H1 (cell line): ENCODE results near the gene MFNG. TPM values are rescaled to one million over a fixed set of nuclear protein-coding genes. Genes with fewer than 3 reads are reported as not detected.

Experiments
- CTCF ChIA-PET: fragments of 300-600 bp; sonication (Branson Sonifier 250); formaldehyde crosslinking; loops from one replicate; lab custom pipeline; 2021; ENCODE audit not compliant: partially characterized antibody; lab: Charles Lee
- POLR2A ChIA-PET: fragments of 300-600 bp; sonication (Branson Sonifier 250); formaldehyde crosslinking; loops from one replicate; lab custom pipeline; 2021; ENCODE audit warnings: inconsistent platforms; ENCODE audit not compliant: partially characterized antibody; lab: Charles Lee
- DNase-seq, 2 experiments: peaks; one replicate each; pipeline versions ENCODE4 v3.0.0 to v3.0.0-alpha.2; 2010 to 2022; ENCODE audit warnings: low spot score in 2 of 2, low read depth in 1 of 2, mixed read lengths in 1 of 2
- FAIRE-seq: peaks from 2 replicates; lab custom pipeline; 2011; peaks lifted over from hg19 to GRCh38; lab: Jason Lieb, UNC
- H2AFZ ChIP-seq: 2 replicates; pipeline ENCODE4 v1.8.1; 2012; ENCODE audit warnings: low read length, inconsistent platforms
- H2AK5ac ChIP-seq: 2 replicates; pipeline ENCODE4 v1.6.1; 2013; ENCODE audit warnings: low read depth, low read length
- H2BK120ac ChIP-seq: replicated peaks from 2 replicates; pipeline ENCODE3; 2013; ENCODE audit warnings: low read depth, low read length, inconsistent platforms
- H2BK12ac ChIP-seq: 2 replicates; pipeline ENCODE4 v1.6.1; 2013; ENCODE audit warnings: low read depth, low read length
- H2BK15ac ChIP-seq: 2 replicates; pipeline ENCODE4 v1.6.1; 2013; ENCODE audit warnings: low read length
- H2BK20ac ChIP-seq: 2 replicates; pipeline ENCODE4 v1.6.1; 2013; ENCODE audit warnings: low read length
- H2BK5ac ChIP-seq: 2 replicates; pipeline ENCODE4 v1.6.1; 2013; ENCODE audit warnings: low read depth, low read length
- H3K14ac ChIP-seq: 2 replicates; pipeline ENCODE4 v1.6.1; 2013; ENCODE audit warnings: inconsistent platforms; ENCODE audit not compliant: insufficient read length
- H3K18ac ChIP-seq: 2 replicates; pipeline ENCODE4 v1.6.1; 2013; ENCODE audit warnings: low read length; ENCODE audit errors: extremely low read depth
- H3K23ac ChIP-seq: 2 replicates; pipeline ENCODE4 v1.6.1; 2013; ENCODE audit warnings: inconsistent platforms; ENCODE audit not compliant: insufficient read length
- H3K23me2 ChIP-seq: 2 replicates; pipeline ENCODE4 v1.6.1; 2013; ENCODE audit warnings: low read depth, low read length
- H3K27ac ChIP-seq: 2 replicates; pipeline ENCODE4 v1.6.1; 2011; ENCODE audit warnings: low read depth, low read length, inconsistent platforms
- H3K27me3 ChIP-seq, 4 experiments: replicated peaks in 1 of 4; 1 replicate in 1 of 4; 2 replicates in 3 of 4; pipeline versions ENCODE4 v1.6.1 to v1.8.1; 2011 to 2013; ENCODE audit warnings: low read length in 3 of 4, mild to moderate bottlenecking in 3 of 4, inconsistent platforms in 2 of 4, mixed read lengths in 2 of 4, moderate library complexity in 1 of 4; ENCODE audit not compliant: control insufficient read depth in 3 of 4, insufficient read depth in 3 of 4; ENCODE audit errors: extremely low read depth in 1 of 4
- H3K36me3 ChIP-seq, 4 experiments: 2 replicates each; pipeline versions ENCODE4 v1.6.1 to v1.8.1; 2011 to 2013; ENCODE audit warnings: mild to moderate bottlenecking in 4 of 4, low read length in 3 of 4, moderate library complexity in 2 of 4, control low read depth in 1 of 4, inconsistent platforms in 1 of 4; ENCODE audit not compliant: insufficient read depth in 4 of 4, control insufficient read depth in 2 of 4
- H3K4ac ChIP-seq: replicated peaks from 2 replicates; pipeline ENCODE3; 2013; ENCODE audit warnings: low read length, low read depth, mixed read lengths, inconsistent platforms; ENCODE audit not compliant: insufficient read length
- H3K4me1 ChIP-seq, 4 experiments: replicated peaks in 1 of 4; 1 replicate in 1 of 4; 2 replicates in 3 of 4; pipeline versions ENCODE4 v1.6.1 to v1.8.1; 2011 to 2013; ENCODE audit warnings: low read length in 3 of 4, inconsistent platforms in 2 of 4, mixed read lengths in 1 of 4; ENCODE audit not compliant: insufficient read depth in 4 of 4, control insufficient read depth in 3 of 4
- H3K4me2 ChIP-seq, 2 experiments: 2 replicates each; pipeline versions ENCODE4 v1.6.1 to v1.8.1; 2011 to 2013; ENCODE audit warnings: low read depth in 2 of 2, low read length in 2 of 2, control low read depth in 1 of 2, inconsistent platforms in 1 of 2, mild to moderate bottlenecking in 1 of 2; ENCODE audit not compliant: insufficient read depth in 1 of 2
- H3K4me3 ChIP-seq, 4 experiments: fragments of 200-600, 300-600 bp in 1 of 4; sonication (generic), shearing (Covaris generic), sonication (Bioruptor Twin) in 1 of 4; 2 replicates each; pipeline versions ENCODE4 v1.5.1 to v1.8.1; 2011 to 2016; ENCODE audit warnings: low read length in 4 of 4, low read depth in 3 of 4, control low read depth in 2 of 4, inconsistent platforms in 2 of 4, mild to moderate bottlenecking in 2 of 4, mixed read lengths in 1 of 4, moderate library complexity in 1 of 4; ENCODE audit not compliant: insufficient read depth in 2 of 4; ENCODE audit errors: extremely low read depth in 1 of 4
- H3K56ac ChIP-seq: replicated peaks from 2 replicates; pipeline ENCODE3; 2013; ENCODE audit warnings: low read depth, mild to moderate bottlenecking, mixed read lengths, low read length, inconsistent platforms; ENCODE audit not compliant: insufficient read length
- H3K79me1 ChIP-seq: 2 replicates; pipeline ENCODE4 v1.6.1; 2013; ENCODE audit warnings: low read depth, low read length, control low read depth
- H3K79me2 ChIP-seq, 2 experiments: 2 replicates each; pipeline versions ENCODE4 v1.6.1 to v1.8.1; 2012 to 2013; ENCODE audit warnings: low read length in 2 of 2, mild to moderate bottlenecking in 2 of 2, inconsistent platforms in 1 of 2; ENCODE audit not compliant: insufficient read depth in 2 of 2, control insufficient read depth in 1 of 2
- H3K9ac ChIP-seq, 4 experiments: replicated peaks in 1 of 4; 1 replicate in 1 of 4; 2 replicates in 3 of 4; pipeline versions ENCODE4 v1.6.1 to v1.8.1; 2011 to 2013; ENCODE audit warnings: low read depth in 3 of 4, low read length in 3 of 4, control low read depth in 2 of 4, mild to moderate bottlenecking in 2 of 4, moderate library complexity in 2 of 4, inconsistent platforms in 1 of 4; ENCODE audit errors: extremely low read depth in 1 of 4
- H3K9me3 ChIP-seq, 2 experiments: 2 replicates each; pipeline versions ENCODE4 v1.6.1 to v1.8.1; 2012 to 2013; ENCODE audit warnings: mild to moderate bottlenecking in 2 of 2, moderate library complexity in 2 of 2, control low read depth in 1 of 2, inconsistent platforms in 1 of 2, low read depth in 1 of 2, low read length in 1 of 2, mixed read lengths in 1 of 2; ENCODE audit not compliant: insufficient read depth in 2 of 2
- H4K20me1 ChIP-seq, 2 experiments: replicated peaks in 1 of 2; 2 replicates each; pipeline versions ENCODE3 to v1.8.1; 2011 to 2013; ENCODE audit warnings: inconsistent platforms in 2 of 2, low read length in 2 of 2, mild to moderate bottlenecking in 1 of 2; ENCODE audit not compliant: insufficient read depth in 2 of 2, control insufficient read depth in 1 of 2
- H4K5ac ChIP-seq: 2 replicates; pipeline ENCODE4 v1.6.1; 2013; ENCODE audit warnings: low read length, low read depth, mixed read lengths, inconsistent platforms; ENCODE audit not compliant: insufficient read length
- H4K8ac ChIP-seq: 2 replicates; pipeline ENCODE4 v1.8.0; 2013; ENCODE audit warnings: mild to moderate bottlenecking, moderate library complexity, low read length, inconsistent platforms; ENCODE audit not compliant: insufficient read depth; ENCODE audit errors: extremely low read depth
- H4K91ac ChIP-seq: replicated peaks from 2 replicates; pipeline ENCODE3; 2013; ENCODE audit warnings: low read length, mixed read lengths, inconsistent platforms; ENCODE audit not compliant: insufficient read length
- SIN3A ChIP-seq, 2 experiments: IDR thresholded peaks in 1 of 2; conservative IDR thresholded peaks in 1 of 2; 2 replicates each; pipeline ENCODE4 v1.6.1; 2011 to 2012; ENCODE audit warnings: low read length in 2 of 2, improper control_type of control experiment in 1 of 2, low read depth in 1 of 2, mild to moderate bottlenecking in 1 of 2
- WGBS, 2 experiments: shearing (Covaris generic) in 1 of 2; methylation state at CpG; one replicate each; pipeline versions ENCODE4 v1.1.6 to v1.1.7; 2013 to 2015; ENCODE audit warnings: low lambda C conversion rate in 2 of 2, mixed read lengths in 2 of 2, inconsistent platforms in 1 of 2, low coverage in 1 of 2, missing lambda C conversion rate in 1 of 2; ENCODE audit not compliant: insufficient replicate concordance in 2 of 2, insufficient coverage in 1 of 2, insufficient read length in 1 of 2; ENCODE audit errors: extremely low coverage in 1 of 2, missing lambda C conversion rate in 1 of 2; 5-methylcytosine and 5-hydroxymethylcytosine counted together
- polyA plus RNA-seq, 7 experiments: library from polyadenylated mRNA; depleted of rRNA in 3 of 7; stranded (reverse) in 5 of 7; unstranded in 2 of 7; fragments of >200 nt in 5 of 7; fragments of 200-250 nt in 2 of 7; gene quantifications; 1 replicate in 5 of 7; 2 replicates in 1 of 7; 4 replicates in 1 of 7; pipeline versions ENCODE4 v1.2.1 to v1.2.3, GENCODE V29; 2011 to 2013; ENCODE audit warnings: missing spikeins in 2 of 7, mixed read lengths in 2 of 7
- total RNA-seq: library from RNA; stranded (reverse); fragmentation: NEBNext Ultra II Directional; extraction: Animal tissue kit (Norgen Biotek cat#: 25700); gene quantifications from 2 replicates; pipeline ENCODE4 v1.2.1, GENCODE V29; 2021

The MFNG gene
- total and polyA plus RNA-seq, 2 of the 8 experiments (the other 6 are each of a cell fraction or from before 2014, with no cell fraction given): 1.7 to 5.5 TPM

DNA sequence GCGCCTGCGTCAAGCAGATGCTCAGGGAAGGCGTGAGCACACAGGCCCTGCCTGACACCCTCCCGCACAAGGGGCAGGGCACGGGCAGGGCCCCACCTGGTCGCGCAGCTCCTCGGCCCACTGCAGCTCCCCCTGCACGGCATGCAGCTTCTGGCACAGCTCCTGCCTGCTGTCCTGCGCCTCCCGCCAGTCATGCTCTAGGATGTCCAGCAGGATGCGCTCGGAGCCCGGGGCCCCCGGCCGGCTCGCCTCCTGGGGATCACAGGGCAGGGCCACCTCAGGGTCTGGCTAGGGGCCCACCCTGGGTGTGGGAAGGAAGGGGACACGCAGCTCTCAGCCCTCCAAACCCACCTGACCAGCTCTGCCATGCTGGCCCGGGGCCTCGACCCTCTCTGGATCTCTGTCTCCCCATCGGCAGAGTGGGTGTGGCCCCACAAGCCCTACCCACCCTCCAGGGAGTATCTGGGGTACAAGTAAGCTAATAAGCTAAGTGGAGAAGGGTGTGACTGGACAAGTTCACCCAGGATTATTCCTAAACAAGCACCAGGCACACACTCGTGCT lies 22.3 kb upstream of the MFNG start:
- DNase-seq: no peak
- no peak overlapping the region for H2BK120ac ChIP-seq
- no peaks in the 10 kb centered on the region for H3K79me1 ChIP-seq
- 86% methylated on average over 22 of the region's 22 CpGs; no CpG with 5 or more reads in 1 of the 2 experiments for WGBS, 2 experiments
- H3K27ac ChIP-seq: no peak overlapping the region
- H3K9ac ChIP-seq: no peak overlapping the region
- peaks cover 0 to 2% (median 1%) of the 10 kb centered on the region in 4 experiments; a peak in 3 of 7 replicates for H3K4me1 ChIP-seq
- 0 out of 2 replicates have a peak overlapping the region, but pooled peaks have one; percentile 46 for H2BK15ac ChIP-seq
- H3K79me2 ChIP-seq: no peaks in the 10 kb centered on the region
- no peak overlapping the region for H2AK5ac ChIP-seq
- peak overlapping the region; percentile 2; the same call in 1 of the 2 replicates for H4K8ac ChIP-seq
- no peak for FAIRE-seq
- H3K36me3 ChIP-seq: no peaks in the 10 kb centered on the region; a peak in 2 of 8 replicates
- no peak overlapping the region for H3K18ac ChIP-seq
- ChIA-PET CTCF (interaction anchor here (0.6 to 7.3 kb wide), 13 partner anchors 9 to 91 kb away, joined by 3 to 45 read pairs (median 4); partner anchors contain the start of gene CARD10), POLR2A (no interaction called here)
- no peak overlapping the region for H2BK5ac ChIP-seq
- TF ChIP-seq SIN3A (conservative IDR thresholded peaks at IDR 0.05 in 1 of 2, IDR thresholded peaks at IDR 0.05 in 1 of 2; ENCODE audit: low read depth in 1 of 2, low read length in 2 of 2): no peak
- H2AFZ ChIP-seq: no peak overlapping the region
- no peak overlapping the region for H3K4me2 ChIP-seq
- H4K20me1 ChIP-seq: no peaks in the 10 kb centered on the region
- no peaks in the 10 kb centered on the region; the same call in 1 of the 2 replicates for H3K23me2 ChIP-seq
- 0 out of 2 replicates have a peak overlapping the region, but pooled peaks have one; percentile 50 for H2BK12ac ChIP-seq
- no peak overlapping the region for H3K23ac ChIP-seq
- no peak overlapping the region for H3K4me3 ChIP-seq
- H3K9me3 ChIP-seq: no peaks in the 10 kb centered on the region
- no peak overlapping the region for H3K14ac ChIP-seq
- H2BK20ac ChIP-seq: no peak overlapping the region
- H3K56ac ChIP-seq: no peak overlapping the region
- H3K27me3 ChIP-seq: no peaks in the 10 kb centered on the region; a peak in 1 of 7 replicates
- H3K4ac ChIP-seq: peak overlapping the region; percentile 91
- H4K91ac ChIP-seq: peak overlapping the region; percentile 40
- no peak overlapping the region for H4K5ac ChIP-seq
